ENCODE measurements around the gene RAPGEF1.

RAPGEF1 gene

DNA sequence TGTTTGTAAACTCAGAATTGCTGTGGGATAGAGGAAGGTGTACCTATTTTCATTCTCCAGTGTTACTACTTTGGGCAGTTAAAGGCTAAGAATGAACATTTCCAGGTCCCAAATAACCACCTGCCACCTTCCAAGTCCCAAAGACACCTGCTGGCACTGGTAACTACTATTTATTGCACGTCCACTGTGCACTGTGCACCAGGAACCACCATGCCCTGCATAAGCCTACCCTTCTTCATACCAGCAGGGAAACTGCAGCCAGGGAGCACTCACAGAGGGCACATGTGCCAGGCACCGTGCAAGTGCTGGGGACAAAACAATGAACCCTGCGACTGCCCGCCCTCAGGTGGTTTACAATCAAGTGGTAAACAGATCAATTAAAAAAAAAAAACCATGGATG is 34.9 kb downstream of the RAPGEF1 start:
- no peak for DNase-seq

DNA sequence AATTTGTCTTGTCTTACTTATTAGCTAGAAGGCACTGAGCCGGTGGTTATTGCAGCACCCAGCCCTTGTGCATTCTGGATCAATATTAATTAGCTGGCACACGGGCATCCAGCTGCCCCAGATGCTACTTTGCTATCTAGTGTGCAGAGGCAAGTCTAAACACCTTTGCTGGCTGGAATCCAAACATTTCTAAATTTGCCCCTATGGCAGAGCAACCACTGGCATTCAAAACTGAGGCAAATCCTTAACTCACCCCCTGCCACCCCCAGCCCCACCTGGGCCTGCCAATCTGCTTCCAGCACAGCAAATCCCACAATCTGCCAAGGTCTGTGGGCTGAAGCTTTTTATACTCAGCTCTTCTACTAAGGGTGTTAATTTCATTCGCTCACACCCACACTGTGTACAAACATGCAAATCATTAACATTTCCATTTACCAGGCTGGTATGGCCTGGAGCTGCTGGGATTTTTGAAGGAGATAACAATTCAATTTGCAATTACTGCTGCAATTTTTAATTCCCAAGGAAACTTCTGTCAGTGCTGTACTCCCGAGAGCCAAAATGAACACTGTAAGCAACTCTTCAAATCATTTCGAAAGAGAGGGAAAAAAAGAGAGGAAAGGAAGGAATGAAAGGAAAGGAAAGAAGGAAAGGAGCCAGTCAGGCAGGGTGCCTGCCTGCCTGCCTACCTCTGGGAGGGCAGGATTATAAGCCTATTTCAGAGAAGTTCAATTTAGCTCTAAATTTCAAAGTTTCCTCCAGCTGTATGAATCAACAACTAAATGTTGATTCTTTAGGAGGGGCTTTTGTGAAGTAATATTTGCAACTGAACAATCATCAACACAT is 35.5 kb downstream of the RAPGEF1 start:
- DNase-seq: peak; percentile 82

DNA sequence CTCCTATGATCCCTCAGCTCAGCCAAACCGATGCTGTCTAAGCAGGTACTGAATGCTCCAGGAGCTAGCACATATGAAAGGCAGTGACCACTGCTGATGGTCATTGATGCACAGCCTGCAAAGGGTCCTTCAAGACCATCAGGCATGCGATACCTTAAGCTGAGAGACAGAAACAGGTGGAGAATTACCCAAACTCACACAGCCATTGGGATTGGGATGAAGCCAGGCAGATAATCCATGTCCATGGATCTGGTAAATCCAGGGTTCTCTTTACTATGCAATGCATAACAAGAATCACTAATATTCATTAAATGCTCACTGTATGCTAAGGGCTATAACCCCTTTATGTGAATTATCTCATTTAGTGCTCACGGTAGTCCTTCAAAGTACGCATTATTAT is 36.2 kb downstream of the RAPGEF1 start:
- no peak for DNase-seq

DNA sequence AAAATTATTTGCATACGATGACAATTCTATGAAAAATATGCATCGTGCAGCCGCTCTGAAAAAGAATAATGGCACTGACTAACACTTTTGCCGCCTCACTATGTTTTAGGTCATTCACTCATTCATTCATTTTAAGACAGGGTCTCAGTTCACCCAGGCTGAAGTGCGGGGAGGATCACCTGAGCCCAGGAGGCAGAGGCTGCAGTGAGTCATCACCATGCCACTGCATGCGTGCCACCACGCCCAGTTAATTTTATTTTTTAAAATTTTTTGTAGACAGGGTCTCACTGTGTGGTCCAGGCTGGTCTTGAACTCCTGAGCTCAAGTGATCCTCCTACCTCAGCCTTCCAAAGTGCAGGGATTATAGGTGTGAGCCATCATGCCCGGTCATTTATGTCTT is 37.0 kb downstream of the RAPGEF1 start:
- DNase-seq: no peak

DNA sequence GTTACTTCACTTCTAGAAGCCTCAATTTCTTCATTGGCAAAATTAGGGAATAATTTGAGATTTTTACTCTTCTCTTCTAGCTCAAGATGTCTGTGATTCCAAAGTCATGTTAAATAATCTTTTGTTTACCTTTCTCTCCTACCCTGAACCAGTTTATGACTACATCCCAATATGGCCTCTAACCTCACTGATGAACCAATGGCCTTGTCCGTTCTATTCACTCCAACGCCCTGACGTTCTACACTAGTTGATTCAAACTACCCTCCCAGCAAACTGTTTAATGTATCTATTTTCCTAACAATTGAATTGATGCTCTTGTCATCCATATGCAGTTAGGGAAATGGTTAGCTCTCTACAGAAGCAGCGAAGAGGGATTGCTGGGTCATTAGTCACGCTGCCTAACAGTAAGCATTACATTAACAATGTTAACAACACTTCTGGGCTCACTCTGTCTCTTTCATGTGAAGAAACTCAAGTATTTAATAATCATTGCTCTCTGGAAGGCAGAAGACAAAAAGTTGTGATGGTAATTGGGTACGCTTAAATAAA is 38.0 kb downstream of the RAPGEF1 start:
- DNase-seq: no peak

DNA sequence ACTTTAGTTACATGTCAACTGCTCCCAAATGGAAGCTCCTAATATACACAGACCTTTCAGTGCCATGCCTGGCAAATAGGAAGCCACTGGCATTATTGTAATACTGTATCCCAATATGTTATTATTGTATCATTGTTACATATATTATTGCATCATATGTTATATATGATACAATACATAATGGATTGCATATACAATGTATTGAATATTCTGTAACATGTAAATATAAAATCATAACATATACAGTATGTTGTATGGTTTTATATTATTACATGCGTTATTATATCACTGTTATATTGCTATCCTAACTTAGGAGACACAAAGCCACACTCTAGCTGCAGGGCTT is 38.5 kb downstream of the RAPGEF1 start:
- DNase-seq: no peak

DNA sequence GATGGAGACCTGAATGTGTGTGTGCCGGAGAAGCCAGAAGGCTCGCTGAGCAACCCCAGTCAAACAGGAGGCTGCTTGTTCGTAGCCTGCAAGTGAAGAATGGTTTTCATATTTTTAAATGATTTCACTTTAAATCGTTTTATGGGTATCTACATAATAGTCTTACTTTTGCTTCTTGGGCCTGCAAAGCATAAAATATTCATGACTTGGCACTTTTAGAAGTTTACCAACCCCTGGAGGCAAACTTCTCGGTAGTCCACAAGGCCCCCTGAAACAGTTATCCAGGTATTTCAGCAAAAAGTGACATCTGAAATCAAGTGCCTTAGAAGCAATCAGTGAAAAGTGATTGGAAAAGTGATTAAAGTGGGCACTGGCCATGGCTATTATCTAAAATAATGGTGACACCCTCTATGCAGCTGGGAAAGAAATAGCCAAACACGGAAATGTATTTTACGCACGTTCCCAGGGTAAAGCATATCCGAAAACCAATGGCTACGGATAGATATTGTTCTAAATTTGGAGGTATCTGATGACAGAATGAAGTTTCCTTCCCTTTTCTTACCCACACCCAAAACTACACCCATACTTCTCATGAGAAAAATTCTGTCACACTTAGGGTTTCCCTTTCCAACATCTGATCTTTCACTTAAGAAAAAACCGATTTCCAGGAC is 39.0 kb downstream of the RAPGEF1 start:
- no peak for DNase-seq

DNA sequence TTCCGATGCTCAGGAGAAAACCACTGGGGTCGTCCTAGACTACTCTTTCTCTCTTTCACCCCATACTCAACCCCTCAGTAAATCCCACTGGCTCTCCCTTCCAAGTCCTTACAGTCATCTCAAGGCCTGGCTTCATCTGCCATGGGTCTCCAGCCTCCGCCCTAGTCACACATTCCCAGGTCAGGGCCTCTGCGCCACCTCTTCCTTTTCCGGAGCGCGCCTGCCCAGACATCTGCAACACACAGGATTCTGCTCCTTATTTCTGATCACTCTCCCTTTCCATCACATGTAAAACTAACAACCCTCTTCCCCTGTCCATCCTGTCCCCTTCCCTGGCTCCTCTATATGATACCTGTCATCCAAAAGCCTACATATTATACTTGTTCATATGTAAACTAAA is 39.8 kb downstream of the RAPGEF1 start:
- no peak for DNase-seq

DNA sequence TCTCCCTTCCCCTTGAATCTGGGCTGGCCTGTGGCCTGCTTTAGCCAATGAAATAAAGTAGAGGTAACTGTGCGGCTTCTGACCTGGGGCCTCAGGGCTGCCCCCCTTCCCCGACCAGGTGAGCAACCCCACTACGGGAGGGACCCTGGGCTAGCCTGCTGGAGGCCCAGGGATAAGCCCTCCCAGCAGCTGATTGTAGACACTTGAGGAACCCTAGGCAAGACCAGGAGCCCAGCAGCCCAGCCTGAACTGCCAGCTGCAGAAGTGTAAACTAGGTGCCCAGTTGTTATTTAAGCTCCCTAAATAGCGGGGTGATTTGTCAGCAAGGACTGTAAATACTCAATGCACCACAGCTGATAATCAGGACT is 41.3 kb downstream of the RAPGEF1 start:
- DNase-seq: no peak

DNA sequence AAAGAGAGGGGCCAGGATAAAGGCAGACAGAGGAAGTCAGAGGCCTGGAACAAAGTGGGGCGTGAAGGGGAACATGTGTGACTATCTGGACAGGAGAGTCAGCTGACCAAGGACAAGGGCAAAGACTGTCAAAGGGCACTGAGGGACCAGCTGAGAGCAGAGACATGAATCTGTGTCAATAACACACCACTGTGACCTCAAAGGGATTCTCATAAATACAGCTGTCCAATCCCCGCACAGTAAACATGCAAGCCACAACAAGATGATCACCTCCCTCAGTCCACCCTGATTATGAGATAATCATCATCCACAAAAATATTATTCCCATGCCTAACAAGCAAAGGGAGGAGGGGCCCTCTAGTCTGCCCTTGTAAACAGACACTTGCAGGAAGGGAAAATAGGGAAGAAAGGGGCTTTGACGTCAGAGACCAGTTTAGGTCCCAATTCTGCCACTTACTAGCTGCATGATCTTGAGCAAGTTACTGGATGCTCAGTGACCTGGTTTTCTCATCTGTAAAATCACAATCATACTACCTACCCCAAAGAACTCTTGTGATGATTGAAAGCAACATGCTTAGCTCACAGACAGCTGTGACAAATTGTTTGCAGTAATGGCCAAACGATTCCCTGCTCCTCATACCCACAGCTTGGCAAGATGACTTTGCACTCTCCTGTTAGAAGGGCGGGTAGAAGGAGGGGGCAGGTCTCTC is 41.8 kb downstream of the RAPGEF1 start:
- DNase-seq: no peak

DNA sequence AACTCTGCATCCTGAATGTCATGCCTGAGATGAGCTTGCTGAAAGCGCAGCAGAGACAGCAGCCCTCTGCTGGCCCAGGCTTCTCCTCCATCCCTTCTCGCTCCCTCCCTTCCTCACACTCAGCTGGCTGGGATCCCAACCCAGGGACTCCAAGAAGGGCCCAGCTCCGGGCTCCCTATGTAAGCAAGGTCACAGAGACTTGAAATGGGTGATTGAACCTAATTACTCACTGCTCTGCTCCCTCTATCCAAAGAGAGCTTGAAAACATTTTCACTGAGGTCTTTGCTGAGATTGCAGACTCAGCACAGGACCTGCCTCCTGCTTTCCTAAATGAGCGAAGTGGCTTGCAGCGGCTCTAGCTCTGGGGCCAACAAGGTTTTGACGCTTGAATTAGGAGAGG is 42.8 kb downstream of the RAPGEF1 start:
- DNase-seq: no peak

DNA sequence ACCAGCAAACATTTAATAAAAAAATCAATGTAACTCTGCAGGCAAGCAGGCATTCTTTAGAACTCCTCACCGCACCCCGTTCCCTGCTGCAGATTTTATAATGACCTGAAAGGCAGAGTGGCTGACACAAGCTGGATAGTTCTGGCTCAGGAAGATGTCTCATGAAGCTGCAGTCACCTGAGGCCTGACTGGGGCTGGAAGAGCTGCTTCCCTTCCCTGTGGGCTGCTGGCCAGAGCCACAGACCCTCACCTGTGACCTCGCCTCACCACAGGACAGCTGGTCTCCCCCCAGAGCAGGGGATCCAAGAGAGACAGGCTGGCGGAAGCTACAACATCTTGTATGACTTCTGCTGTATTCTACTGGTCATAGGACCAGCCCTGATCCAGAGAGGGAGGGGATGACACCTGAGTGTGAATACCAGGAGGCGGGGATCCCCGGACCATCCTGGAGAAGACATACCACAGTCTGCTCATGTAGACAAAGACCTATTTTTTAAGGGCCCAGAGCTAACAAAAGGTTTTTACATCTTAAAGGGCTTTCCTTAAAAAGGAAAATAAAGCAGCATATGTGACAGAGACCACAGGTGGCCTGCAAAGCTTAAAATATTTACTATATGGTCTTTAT is 43.9 kb downstream of the RAPGEF1 start:
- DNase-seq: no peak

DNA sequence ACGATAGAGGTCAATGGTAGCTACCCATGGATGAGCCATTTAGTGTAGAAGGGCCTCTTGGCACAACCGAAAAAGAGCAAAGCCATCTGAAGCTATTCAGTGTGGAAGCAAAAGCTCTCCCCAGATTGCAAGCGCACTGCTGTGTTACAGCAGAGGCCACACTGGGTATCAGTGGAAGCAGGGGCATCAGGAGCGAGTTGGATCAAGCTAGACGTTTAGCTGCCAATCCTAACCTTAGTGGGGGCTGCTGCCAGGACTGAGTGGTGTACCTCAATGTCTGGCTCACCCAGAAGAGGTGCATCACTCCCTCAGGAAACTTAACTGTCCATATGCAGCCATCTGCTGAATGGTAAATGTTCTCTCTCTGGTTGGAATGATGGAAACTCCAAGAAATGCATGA is 44.5 kb downstream of the RAPGEF1 start:
- DNase-seq: no peak

DNA sequence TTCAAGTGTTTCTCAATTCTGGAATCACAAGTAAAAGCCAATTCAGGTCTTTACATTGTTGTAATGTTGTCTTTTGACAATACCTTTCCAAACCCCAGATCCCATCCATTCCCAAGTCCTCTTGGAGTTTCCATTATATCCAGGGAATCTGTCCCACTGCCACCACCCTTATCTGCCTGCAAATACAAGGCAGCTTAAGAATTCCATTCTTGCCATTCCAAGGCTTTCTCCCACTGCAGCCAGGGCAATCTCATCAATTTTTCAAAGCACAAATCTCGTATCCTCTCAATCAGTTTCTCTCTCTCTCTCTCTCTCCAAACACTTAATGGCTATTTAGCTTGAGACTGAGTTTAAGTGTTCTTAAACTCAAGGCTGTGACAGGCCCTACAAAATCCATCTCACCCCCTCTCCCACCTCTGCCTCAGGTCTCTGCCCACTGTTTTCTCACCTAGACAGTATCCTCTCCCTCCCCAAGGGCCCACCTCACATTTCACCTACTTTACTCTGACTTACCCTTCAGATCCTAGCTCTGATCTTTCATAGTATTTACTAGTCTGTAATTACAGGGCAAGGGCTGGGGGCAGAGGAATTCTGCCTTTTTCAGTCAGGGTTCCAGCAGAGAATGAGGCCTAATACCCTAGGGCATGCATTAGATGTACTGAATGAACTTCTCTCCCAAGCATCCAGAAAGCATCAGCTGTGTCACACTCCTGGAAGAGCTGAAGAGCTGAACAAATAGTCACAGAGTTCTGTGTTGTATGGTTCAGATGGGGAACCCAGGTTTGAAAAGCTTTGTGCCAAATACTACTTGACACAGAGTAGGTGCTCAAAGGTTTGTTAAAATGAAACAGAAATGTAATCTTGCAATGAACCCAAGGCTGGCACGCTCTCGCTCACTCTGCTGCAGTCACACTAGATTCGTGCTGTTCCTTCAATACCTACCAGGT is 46.0 kb downstream of the RAPGEF1 start:
- no peak for DNase-seq

DNA sequence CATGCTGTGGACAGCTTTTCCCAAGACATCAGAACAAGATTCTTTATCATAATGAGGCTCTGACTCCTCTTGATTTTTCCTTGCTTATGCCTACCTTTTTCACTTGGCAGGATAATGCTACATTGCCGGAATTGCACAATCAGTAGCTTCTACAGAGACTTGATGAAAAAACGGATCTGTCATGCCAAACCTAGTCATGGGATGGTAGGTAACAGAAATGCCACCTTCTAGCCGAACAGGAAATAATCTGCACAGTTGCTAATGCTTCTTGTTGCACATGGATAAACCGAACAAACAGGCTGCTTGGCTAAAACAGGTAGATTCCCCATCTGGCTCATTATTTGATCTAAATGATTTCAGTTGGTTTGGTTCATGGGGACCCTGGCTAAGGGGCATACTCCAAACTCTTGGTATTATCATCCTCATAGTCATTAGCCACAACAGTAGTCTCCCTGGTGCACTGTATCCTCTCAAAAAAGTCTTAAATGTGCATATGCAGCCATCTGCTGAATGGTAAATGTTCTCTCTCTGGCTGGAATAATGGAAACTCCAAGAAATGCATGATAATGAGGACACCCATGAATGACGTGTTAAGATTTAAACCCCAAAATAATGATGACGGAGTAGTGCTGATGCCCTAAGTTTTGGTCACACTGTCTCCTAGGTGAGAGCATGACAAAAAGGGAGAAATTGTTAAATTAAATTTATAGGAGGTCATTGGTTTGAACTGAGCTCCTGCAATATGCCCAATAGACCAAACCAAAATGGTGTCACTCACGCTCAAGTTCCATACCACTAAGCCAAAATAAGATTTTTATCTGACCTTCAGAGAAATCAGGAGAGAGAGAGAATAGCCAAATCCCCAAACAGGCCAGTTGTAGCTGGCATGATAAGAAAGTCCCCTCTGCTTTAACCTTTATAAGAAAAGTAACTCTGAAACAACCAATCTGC is 47.0 kb downstream of the RAPGEF1 start:
- DNase-seq: no peak

DNA sequence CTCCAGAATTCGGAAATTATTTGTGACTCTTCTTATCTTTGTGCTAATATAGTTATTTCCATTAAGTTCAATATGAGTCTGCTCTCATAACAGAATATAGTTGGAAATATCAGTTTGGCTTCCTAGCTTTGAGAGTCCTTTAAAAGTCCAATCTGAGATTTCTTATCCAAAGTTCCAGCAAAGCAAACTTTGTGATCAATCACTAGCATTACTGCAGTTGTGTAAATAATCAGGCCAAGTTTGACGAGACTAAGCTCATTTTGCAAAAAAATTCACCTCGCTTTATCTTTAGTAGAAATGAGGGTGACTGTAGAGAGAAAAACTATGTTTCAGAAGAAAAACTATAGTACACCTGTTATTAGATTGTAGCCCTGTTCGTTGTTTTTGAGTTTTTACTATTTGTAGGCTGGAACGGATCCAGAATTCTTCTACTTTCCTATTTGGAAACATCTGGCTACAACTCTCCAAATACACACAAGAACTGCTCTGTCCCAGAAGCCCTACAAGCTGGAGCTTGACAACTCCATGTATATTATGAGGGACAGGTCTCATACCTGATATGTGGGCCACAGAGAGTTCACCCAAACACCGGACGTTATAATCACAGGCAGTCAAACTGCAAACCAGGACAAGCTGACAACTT is 47.8 kb downstream of the RAPGEF1 start:
- DNase-seq: no peak

DNA sequence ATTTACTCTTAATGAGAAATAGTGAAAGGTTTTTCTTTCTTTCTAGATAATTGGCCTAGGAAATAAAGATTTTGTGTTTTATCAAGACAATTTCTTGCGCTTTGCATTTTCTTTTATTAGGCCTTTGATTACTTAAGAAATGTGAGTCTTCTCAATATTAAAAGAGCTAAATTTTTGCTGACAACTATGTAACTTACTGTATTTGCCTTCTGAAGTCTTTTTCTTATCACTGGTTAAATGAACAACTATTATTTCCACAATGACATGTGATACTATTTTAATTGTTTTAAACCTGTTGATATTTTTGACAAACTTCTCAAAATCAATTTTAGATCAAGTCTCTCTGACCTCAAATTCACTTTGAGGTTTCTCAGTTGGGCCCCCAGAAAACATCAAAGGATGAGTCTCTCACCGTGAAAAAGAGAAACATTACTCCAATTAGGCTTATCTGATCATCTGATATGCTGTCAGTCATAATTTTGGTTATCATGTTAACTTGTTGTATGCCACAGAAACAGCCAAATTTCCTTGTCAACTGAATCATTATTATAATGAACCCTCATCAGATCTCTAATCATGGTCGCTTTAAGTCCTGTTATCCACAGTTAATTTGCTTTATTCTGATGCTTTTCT is 48.8 kb downstream of the RAPGEF1 start:
- no peak for DNase-seq

DNA sequence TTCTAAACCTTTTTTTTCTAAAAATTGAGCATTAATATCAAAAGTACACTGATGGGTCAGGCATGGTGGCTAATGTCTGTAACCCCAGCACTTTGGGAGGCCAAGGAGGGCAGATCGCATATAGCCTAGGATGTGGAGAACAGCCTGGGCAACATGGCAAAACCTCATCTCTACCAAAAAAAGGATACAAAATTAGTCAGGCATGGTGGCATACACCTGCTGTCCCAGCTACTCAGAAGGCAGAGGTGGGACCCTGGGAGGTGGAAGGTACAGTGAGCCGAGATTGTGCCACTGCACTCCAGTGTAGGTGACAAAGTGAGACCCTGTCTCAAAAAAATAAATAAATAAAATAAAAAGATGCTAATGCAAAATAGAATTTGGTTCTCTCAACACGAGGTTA is 49.4 kb downstream of the RAPGEF1 start:
- DNase-seq: no peak

DNA sequence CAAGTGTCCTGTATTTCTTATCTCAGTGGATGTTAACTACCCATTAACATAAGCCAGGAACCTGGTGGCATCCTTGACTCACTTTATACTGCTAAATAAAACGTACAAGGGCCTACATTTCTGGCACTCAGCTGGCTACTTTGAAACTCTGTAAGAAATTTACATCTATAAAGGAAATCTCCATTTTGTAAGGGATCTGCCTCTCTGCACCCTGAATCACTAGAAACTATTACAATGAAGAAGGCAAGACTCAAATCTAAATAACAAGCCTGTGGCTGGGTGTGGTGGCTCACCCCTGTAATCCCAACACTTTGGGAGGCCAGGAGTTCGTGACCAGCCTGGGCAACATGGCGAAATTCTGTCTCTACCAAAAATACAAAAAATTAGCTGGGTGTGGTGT is 51.5 kb downstream of the RAPGEF1 start:
- DNase-seq: no peak
